Retinal pigment epithelial cell (primary cell): ENCODE results near the gene ATP6V1E1.
"Not testable (repeated sequence)": the region's sequence is repeated elsewhere in the genome, so short reads cannot be mapped to it uniquely, and the experiment has no call there.

ENCODE experiments used
- DNase-seq: peaks from one replicate; pipeline ENCODE4 v3.0.0-alpha.2; 2010; ENCODE audit warnings: low read depth
- H3K4me3 ChIP-seq: 2 replicates; pipeline ENCODE4 v1.5.1; 2011; ENCODE audit warnings: mild to moderate bottlenecking, low read length, control low read depth, moderate library complexity
- CTCF ChIP-seq: conservative IDR thresholded peaks from 2 replicates; pipeline ENCODE4 v1.5.1; 2011; ENCODE audit warnings: low read depth, low read length, control low read depth, inconsistent platforms

Gene ATP6V1E1

GRCh38 chr22:17664414-17665055 lies 36.0 kb upstream of the ATP6V1E1 start:
- no peak for TF ChIP-seq CTCF
- no peak overlapping the region for H3K4me3 ChIP-seq
- no peak for DNase-seq

DNA sequence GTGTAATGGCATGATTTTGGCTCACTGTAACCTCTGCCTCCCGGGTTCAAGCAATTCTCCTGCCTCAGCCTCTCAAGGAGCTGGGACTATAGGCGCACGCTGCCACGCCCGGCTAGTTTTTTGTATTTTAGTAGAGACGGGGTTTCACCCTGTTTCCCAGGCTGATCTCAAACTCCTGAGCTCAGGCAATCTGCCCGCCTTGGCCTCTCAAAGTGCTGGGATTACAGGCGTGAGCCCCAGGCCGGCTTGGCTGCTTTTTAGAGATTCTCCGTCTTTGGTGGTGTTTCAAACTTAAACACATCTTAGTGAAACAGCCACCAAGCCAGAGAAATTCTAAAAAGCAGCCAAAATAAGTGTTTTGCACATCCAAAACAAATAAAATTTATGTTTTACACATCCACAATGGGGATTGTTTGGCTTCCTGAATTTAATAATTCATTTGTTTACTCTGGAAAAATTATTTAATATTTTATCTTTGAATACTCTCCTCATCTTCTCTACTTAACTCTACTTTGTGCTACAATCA lies 28.4 kb upstream of the ATP6V1E1 start:
- DNase-seq: no peak
- no peak for TF ChIP-seq CTCF
- H3K4me3 ChIP-seq: no peak overlapping the region

DNA sequence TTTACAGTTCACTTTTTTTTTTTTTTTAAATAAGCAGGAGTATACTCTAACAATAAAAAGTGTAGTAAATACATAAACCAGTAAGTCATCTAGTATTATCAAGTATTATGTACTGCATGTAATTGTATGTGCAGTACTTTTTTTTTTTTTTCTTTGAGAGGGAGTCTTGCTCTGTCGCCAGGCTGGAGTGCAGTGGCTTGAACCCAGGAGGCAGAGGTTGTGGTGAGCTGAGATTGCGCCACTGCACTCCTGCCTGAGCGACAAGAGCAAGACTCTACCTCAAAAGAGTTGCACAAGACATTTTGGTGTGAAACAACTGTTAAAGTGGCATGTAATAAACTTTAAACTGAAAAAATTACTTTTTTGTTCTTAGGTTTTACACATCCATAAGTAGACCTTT lies 26.7 kb upstream of the ATP6V1E1 start:
- no peak for TF ChIP-seq CTCF
- no peak overlapping the region for H3K4me3 ChIP-seq
- DNase-seq: no peak

DNA sequence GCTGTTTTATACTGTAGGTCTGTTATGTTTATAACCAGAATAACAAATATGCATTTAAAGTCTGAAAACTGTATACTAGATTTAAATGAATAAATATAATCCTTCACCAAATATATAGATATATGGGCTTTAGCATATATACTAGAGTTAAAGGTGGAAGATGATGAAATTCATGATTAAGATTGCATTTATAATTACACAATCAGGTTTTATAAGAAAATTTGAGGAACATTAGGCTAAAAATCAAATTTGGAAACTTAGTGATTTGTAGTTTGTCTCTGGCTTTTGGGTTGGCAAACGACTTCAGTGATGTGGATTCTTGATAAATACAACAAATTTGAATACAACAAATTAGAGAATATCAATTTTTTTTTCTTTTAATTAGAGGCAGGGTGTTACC lies 20.0 kb upstream of the ATP6V1E1 start:
- TF ChIP-seq CTCF: no peak
- H3K4me3 ChIP-seq: no peak overlapping the region
- no peak for DNase-seq

GRCh38 chr22:17647991-17648390 lies 19.4 kb upstream of the ATP6V1E1 start:
- no peak for DNase-seq
- TF ChIP-seq CTCF: no peak
- no peak overlapping the region for H3K4me3 ChIP-seq

- no peak for TF ChIP-seq CTCF
- no peak for DNase-seq
- no peak overlapping the region for H3K4me3 ChIP-seq
These were observed 18.9 kb upstream of the ATP6V1E1 start for GRCh38 chr22:17647452-17647851.

DNA sequence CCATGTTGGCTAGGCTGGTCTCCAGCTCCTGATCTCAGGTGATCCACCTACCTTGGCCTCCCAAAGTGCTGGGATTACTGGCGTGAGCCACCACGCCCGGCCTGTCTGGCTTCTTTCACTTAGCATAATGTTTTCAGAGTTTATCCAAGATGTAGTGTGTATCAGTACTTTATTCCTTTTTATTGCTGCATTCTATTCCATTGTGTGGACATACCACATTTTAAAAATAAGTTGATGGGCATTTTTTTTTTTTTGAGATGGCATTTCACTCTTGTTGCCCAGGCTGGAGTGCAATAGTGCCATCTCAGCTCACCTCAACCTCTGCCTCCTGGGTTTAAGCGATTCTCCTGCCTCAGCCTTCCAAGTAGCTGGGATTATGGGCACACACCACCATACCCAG lies 13.8 kb upstream of the ATP6V1E1 start:
- DNase-seq, H3K4me3 ChIP-seq: not testable (repeated sequence)

- no peak for TF ChIP-seq CTCF
- H3K4me3 ChIP-seq: no peak overlapping the region
- no peak for DNase-seq
These were observed 12.7 kb upstream of the ATP6V1E1 start for GRCh38 chr22:17641269-17641668.
